GM19467 (cell line): ENCODE measurements around the gene CEMIP2.

Experiments used
- ATAC-seq: cut with Tn5 transposase; IDR thresholded peaks from one replicate; pipeline ENCODE4 v1.9.1; 2021; ENCODE audit warnings: mild to moderate bottlenecking, moderate library complexity; ENCODE audit not compliant: unreplicated experiment

CEMIP2 gene

GRCh38 chr9:71778085-71778484, 9.8 kb upstream of the CEMIP2 start:
- no peak for ATAC-seq

GRCh38 chr9:71774920-71775319, 6.6 kb upstream of the CEMIP2 start:
- no peak for ATAC-seq

- no peak for ATAC-seq
Measured at GRCh38 chr9:71772726-71773125, 4.4 kb upstream of the CEMIP2 start.

GRCh38 chr9:71770170-71770569, 1.9 kb upstream of the CEMIP2 start:
- ATAC-seq, result no peak

- ATAC-seq, result peak; percentile 37
Measured at GRCh38 chr9:71769175-71770161, 1.2 kb upstream of the CEMIP2 start.

GRCh38 chr9:71767776-71768321, 464 bp downstream of the CEMIP2 start:
- ATAC-seq, result no peak

GRCh38 chr9:71767163-71767775, 1.0 kb downstream of the CEMIP2 start:
- no peak for ATAC-seq

GRCh38 chr9:71766663-71767062, 1.6 kb downstream of the CEMIP2 start:
- no peak for ATAC-seq

GRCh38 chr9:71765693-71766092, 2.6 kb downstream of the CEMIP2 start:
- no peak for ATAC-seq

GRCh38 chr9:71764891-71765290, 3.4 kb downstream of the CEMIP2 start:
- no peak for ATAC-seq

GRCh38 chr9:71764463-71764862, 3.9 kb downstream of the CEMIP2 start:
- ATAC-seq, result no peak

GRCh38 chr9:71763832-71764231, 4.5 kb downstream of the CEMIP2 start:
- no peak for ATAC-seq

- no peak for ATAC-seq
Measured at GRCh38 chr9:71762900-71763653, 5.2 kb downstream of the CEMIP2 start.

GRCh38 chr9:71761938-71762353, 6.4 kb downstream of the CEMIP2 start:
- ATAC-seq, result no peak

- ATAC-seq, result no peak
Measured at GRCh38 chr9:71760901-71761300, 7.4 kb downstream of the CEMIP2 start.

- no peak for ATAC-seq
Measured at GRCh38 chr9:71758785-71759184, 9.5 kb downstream of the CEMIP2 start.

GRCh38 chr9:71758277-71758676, 10.0 kb downstream of the CEMIP2 start:
- no peak for ATAC-seq

- no peak for ATAC-seq
Measured at GRCh38 chr9:71756753-71757152, 11.6 kb downstream of the CEMIP2 start.

- ATAC-seq, result no peak
Measured at GRCh38 chr9:71755869-71756268, 12.4 kb downstream of the CEMIP2 start.

- no peak for ATAC-seq
Measured at GRCh38 chr9:71755230-71755629, 13.1 kb downstream of the CEMIP2 start.

- ATAC-seq, result no peak
Measured at GRCh38 chr9:71754151-71754550, 14.2 kb downstream of the CEMIP2 start.
